OCI-LY1 (cell line): Measurements from ENCODE around the gene RSL24D1.

ENCODE experiments used
- EZH2 ChIP-seq: fragments of 200-600 bp; sonication (generic), shearing (Covaris generic); IDR thresholded peaks from 2 replicates; pipeline ENCODE4 v1.8.0; 2017; ENCODE audit warnings: borderline replicate concordance, mixed run types, mild to moderate bottlenecking, antibody characterized with exemption, low read length, moderate library complexity, mixed read lengths
- TF ChIP-seq, protein P1 (sequence below): fragments of 200-600 bp; sonication (generic), shearing (Covaris generic); IDR thresholded peaks from 2 replicates; pipeline ENCODE4 v1.5.1; 2017; ENCODE audit warnings: mild to moderate bottlenecking, antibody characterized with exemption, low read length, moderate library complexity, mixed read lengths

- no peak for TF ChIP-seq EZH2
- TF ChIP-seq, protein P1, sequence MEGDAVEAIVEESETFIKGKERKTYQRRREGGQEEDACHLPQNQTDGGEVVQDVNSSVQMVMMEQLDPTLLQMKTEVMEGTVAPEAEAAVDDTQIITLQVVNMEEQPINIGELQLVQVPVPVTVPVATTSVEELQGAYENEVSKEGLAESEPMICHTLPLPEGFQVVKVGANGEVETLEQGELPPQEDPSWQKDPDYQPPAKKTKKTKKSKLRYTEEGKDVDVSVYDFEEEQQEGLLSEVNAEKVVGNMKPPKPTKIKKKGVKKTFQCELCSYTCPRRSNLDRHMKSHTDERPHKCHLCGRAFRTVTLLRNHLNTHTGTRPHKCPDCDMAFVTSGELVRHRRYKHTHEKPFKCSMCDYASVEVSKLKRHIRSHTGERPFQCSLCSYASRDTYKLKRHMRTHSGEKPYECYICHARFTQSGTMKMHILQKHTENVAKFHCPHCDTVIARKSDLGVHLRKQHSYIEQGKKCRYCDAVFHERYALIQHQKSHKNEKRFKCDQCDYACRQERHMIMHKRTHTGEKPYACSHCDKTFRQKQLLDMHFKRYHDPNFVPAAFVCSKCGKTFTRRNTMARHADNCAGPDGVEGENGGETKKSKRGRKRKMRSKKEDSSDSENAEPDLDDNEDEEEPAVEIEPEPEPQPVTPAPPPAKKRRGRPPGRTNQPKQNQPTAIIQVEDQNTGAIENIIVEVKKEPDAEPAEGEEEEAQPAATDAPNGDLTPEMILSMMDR: no peak
These were observed 38.9 kb upstream of the RSL24D1 start for GRCh38 chr15:55235546-55236036.
